NCI-H524 treated with DMSO at 0.1 percent for 48 hours (cell line): Measurements from ENCODE around the gene NCAN.
"Not testable (repeated sequence)": the region's sequence is repeated elsewhere in the genome, so short reads cannot be mapped to it uniquely, and the experiment has no call there.

ENCODE experiments used
- DNase-seq: peaks from one replicate; lab custom pipeline; 2025; lab: John Stamatoyannopoulos, UW

NCAN gene

GRCh38 chr19:19224150-19224851, 12.5 kb downstream of the NCAN start:
- DNase-seq, result no peak

GRCh38 chr19:19224852-19225494, 13.2 kb downstream of the NCAN start:
- no peak for DNase-seq

GRCh38 chr19:19226204-19226603, 14.4 kb downstream of the NCAN start:
- DNase-seq, result no peak

- DNase-seq, result no peak
Observed at GRCh38 chr19:19226663-19227062, 14.9 kb downstream of the NCAN start.

- DNase-seq, result no peak
Observed at GRCh38 chr19:19227217-19227616, 15.5 kb downstream of the NCAN start.

- no peak for DNase-seq
Observed at GRCh38 chr19:19229701-19230100, 17.9 kb downstream of the NCAN start.

GRCh38 chr19:19230999-19231398, 19.2 kb downstream of the NCAN start:
- peak; percentile 65 for DNase-seq

GRCh38 chr19:19232261-19232721, 20.5 kb downstream of the NCAN start:
- peak; percentile 61 for DNase-seq

GRCh38 chr19:19234220-19234816, 22.6 kb downstream of the NCAN start:
- no peak for DNase-seq

GRCh38 chr19:19236173-19236572, 24.4 kb downstream of the NCAN start:
- no peak for DNase-seq

- DNase-seq, result no peak
Observed at GRCh38 chr19:19238126-19238894, 26.6 kb downstream of the NCAN start.

- DNase-seq, result no peak
Observed at GRCh38 chr19:19239675-19240074, 27.9 kb downstream of the NCAN start.

GRCh38 chr19:19240476-19240875, 28.7 kb downstream of the NCAN start:
- no peak for DNase-seq

- DNase-seq, result no peak
Observed at GRCh38 chr19:19250196-19250801, 38.5 kb downstream of the NCAN start.

GRCh38 chr19:19253409-19253808, 41.7 kb downstream of the NCAN start:
- DNase-seq, result not testable (repeated sequence)

GRCh38 chr19:19256072-19256969, 44.6 kb downstream of the NCAN start:
- DNase-seq, result no peak

- no peak for DNase-seq
Observed at GRCh38 chr19:19257137-19257536, 45.4 kb downstream of the NCAN start.

GRCh38 chr19:19257836-19258588, 46.3 kb downstream of the NCAN start:
- DNase-seq, result no peak

GRCh38 chr19:19258589-19259338, 47.0 kb downstream of the NCAN start:
- DNase-seq, result no peak

GRCh38 chr19:19259741-19260140, 48.0 kb downstream of the NCAN start:
- peak; percentile 56 for DNase-seq
